Progenitor cell of endocrine pancreas (in vitro differentiated cells): Measurements from ENCODE around the gene PCA3. TPM values are rescaled to one million over a fixed set of nuclear protein-coding genes. Genes with fewer than 3 reads are reported as not detected.

Source experiments
- DNase-seq: peaks from one replicate; pipeline ENCODE4 v3.0.0; 2021; ENCODE audit warnings: low spot score; ENCODE audit not compliant: unreplicated experiment
- H3K27ac Mint-ChIP-seq: 2 replicates; pipeline ENCODE4 v1.8.0; 2021; ENCODE audit warnings: mild to moderate bottlenecking, moderate library complexity, mixed read lengths
- H3K27me3 Mint-ChIP-seq: 2 replicates; pipeline ENCODE4 v1.8.0; 2021; ENCODE audit warnings: mixed read lengths
- H3K36me3 Mint-ChIP-seq: 2 replicates; pipeline ENCODE4 v1.8.0; 2022; ENCODE audit warnings: mixed read lengths; ENCODE audit not compliant: insufficient read depth
- H3K4me1 Mint-ChIP-seq: 2 replicates; pipeline ENCODE4 v1.8.0; 2021; ENCODE audit warnings: low read depth, mixed read lengths
- H3K4me3 Mint-ChIP-seq: 2 replicates; pipeline ENCODE4 v1.8.0; 2021; ENCODE audit warnings: low read depth, mild to moderate bottlenecking, moderate library complexity, mixed read lengths
- H3K9me3 Mint-ChIP-seq: 2 replicates; pipeline ENCODE4 v1.8.0; 2021; ENCODE audit warnings: low read depth, mixed read lengths
- total RNA-seq: library from RNA; stranded (reverse); gene quantifications from 2 replicates; pipeline ENCODE4 v1.2.1, GENCODE V29; 2021
- TF ChIP-seq, protein P1 (sequence below): fragments of 200-600 bp; sonication (generic); IDR thresholded peaks from one replicate; pipeline ENCODE4 v1.5.0; 2021; ENCODE audit warnings: antibody characterized with exemption, mild to moderate bottlenecking; ENCODE audit not compliant: unreplicated experiment

PCA3 gene
- total RNA-seq, 1 donor from 2014 or later, result 0.22 TPM

DNA sequence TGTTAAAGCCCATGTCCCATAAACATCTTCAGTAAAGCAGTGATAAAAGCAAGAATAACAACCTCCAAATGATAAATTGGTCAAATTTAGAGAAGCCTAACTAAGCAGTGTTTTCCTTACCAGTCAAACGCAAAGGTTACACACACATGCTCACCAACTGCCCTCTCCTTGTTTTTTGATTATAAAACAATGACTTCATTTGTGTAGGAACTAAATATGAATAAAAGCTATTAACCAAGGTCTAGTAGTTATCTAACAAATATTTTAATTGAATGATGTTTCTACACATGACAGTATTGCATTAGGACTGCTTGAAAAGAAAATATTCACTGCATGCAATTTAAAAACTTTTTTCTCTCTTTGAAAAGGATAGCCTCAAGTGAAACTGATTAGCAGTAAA is 36.7 kb downstream of the PCA3 start:
- no peak overlapping the region for H3K4me3 Mint-ChIP-seq
- H3K27ac Mint-ChIP-seq, result no peak overlapping the region
- no peak for DNase-seq
- H3K36me3 Mint-ChIP-seq, result no peaks in the 10 kb centered on the region
- H3K4me1 Mint-ChIP-seq, result peaks cover 28% of the 10 kb centered on the region
- H3K27me3 Mint-ChIP-seq, result peaks cover 10% of the 10 kb centered on the region
- TF ChIP-seq, protein P1, sequence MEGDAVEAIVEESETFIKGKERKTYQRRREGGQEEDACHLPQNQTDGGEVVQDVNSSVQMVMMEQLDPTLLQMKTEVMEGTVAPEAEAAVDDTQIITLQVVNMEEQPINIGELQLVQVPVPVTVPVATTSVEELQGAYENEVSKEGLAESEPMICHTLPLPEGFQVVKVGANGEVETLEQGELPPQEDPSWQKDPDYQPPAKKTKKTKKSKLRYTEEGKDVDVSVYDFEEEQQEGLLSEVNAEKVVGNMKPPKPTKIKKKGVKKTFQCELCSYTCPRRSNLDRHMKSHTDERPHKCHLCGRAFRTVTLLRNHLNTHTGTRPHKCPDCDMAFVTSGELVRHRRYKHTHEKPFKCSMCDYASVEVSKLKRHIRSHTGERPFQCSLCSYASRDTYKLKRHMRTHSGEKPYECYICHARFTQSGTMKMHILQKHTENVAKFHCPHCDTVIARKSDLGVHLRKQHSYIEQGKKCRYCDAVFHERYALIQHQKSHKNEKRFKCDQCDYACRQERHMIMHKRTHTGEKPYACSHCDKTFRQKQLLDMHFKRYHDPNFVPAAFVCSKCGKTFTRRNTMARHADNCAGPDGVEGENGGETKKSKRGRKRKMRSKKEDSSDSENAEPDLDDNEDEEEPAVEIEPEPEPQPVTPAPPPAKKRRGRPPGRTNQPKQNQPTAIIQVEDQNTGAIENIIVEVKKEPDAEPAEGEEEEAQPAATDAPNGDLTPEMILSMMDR, result no peak
- H3K9me3 Mint-ChIP-seq, result no peaks in the 10 kb centered on the region

DNA sequence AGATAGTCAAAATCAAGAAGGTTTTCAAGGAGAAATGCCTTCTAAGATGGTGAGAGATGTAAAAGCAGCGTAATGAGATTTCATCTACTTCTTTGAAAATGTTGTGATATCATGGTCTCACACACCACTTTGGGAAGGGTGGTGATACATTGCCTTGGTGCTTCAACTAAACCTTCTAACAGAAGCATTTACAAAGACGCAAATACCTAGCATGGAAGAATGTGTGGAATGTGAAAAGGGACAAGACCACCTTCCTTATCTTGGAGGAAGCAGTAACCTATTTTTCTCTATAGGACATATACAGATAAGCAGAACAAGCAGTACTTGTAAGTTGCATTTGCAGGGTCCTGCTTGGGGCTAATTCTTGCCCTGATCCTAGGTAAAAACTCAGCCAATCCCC is 38.8 kb downstream of the PCA3 start:
- peaks cover 10% of the 10 kb centered on the region for H3K27me3 Mint-ChIP-seq
- TF ChIP-seq, protein P1, result no peak
- H3K4me1 Mint-ChIP-seq, result peaks cover 28% of the 10 kb centered on the region
- no peak overlapping the region for H3K4me3 Mint-ChIP-seq
- H3K9me3 Mint-ChIP-seq, result no peaks in the 10 kb centered on the region
- peak overlapping the region; percentile 21 for H3K27ac Mint-ChIP-seq
- no peaks in the 10 kb centered on the region for H3K36me3 Mint-ChIP-seq
- no peak for DNase-seq

DNA sequence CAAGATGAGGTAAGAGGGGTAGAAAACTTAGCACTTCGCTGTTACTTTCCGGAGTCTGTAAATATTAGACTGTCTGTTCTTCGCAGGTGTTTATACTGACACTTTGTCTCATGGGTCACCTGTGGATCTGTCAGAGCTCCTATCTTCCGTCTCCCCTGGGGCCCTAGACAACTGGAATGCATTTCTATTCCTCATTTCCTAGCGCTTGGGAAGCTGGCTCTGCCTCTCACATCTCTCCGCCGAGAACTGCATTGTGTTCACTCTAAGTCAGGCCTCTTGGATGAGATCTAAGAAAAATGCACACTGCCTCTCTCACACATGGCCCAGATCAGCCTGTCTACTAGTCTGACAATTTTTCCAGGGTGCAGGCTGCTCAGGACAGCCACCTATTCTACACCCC is 39.5 kb downstream of the PCA3 start:
- peak overlapping the region; percentile 5 for H3K27ac Mint-ChIP-seq
- H3K4me1 Mint-ChIP-seq, result peaks cover 30% of the 10 kb centered on the region
- no peaks in the 10 kb centered on the region for H3K9me3 Mint-ChIP-seq
- DNase-seq, result no peak
- no peak overlapping the region for H3K4me3 Mint-ChIP-seq
- peaks cover 15% of the 10 kb centered on the region for H3K27me3 Mint-ChIP-seq
- H3K36me3 Mint-ChIP-seq, result no peaks in the 10 kb centered on the region
- TF ChIP-seq, protein P1, result no peak

DNA sequence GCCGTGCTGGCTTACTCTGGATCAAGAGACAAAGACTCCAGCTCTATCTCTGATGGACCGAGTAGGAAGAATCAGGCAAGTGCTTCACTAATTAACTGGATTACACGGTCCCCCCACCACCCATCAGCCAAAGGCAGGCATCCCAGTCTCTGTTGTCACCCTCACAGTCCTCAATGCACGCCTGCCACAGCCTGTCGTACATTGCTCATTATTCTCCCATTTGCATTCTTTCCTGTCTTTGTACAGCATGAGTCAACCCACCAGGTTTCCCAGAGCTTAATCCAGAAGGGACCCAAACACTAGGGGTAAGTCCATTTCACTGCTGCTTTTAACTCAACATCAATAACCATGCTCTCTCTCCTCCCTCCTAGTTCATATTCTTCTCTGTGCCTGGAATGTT is 44.4 kb downstream of the PCA3 start:
- Mint-ChIP-seq H3K27ac (no peak overlapping the region), H3K9me3 (no peaks in the 10 kb centered on the region), H3K27me3 (peaks cover 30% of the 10 kb centered on the region), H3K36me3 (no peaks in the 10 kb centered on the region), H3K4me3 (no peak overlapping the region), H3K4me1 (peaks cover 16% of the 10 kb centered on the region)
- DNase-seq, result no peak
- TF ChIP-seq, protein P1, result no peak

DNA sequence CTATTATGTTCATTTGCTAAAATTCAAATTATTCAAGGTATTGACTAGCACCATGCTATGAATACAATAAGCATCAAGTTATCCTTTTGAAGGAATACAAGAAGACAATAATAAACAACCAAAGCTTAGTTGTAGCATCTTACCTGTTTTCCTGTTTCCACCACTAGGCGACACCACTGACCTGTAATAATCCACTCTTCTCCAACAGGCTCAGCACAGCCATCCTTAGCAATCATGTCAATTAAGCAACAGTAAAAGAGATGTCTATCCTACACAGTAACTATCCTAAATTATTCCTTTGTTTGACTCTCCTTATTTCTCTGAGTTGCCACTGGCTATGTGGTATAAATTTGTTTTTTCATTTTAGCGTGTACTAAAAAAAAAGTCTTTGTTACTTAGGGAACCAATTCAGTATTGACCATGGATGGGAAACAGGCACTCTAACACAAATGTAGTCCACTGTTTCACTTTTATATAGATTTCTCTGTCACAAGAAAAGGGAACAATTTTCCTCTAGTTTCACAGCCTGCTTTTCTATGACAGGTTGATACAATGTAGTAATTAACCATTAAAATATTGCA is 46.2 kb downstream of the PCA3 start:
- Mint-ChIP-seq H3K4me1 (peaks cover 6% of the 10 kb centered on the region), H3K27ac (no peak overlapping the region), H3K27me3 (peaks cover 30% of the 10 kb centered on the region), H3K4me3 (no peak overlapping the region), H3K36me3 (no peaks in the 10 kb centered on the region), H3K9me3 (no peaks in the 10 kb centered on the region)
- DNase-seq, result peak; percentile 27
- TF ChIP-seq, protein P1, result peak; percentile 96
